Measurements from ENCODE around the gene TIMM44. TPM values are rescaled to one million over a fixed set of nuclear protein-coding genes. Genes with fewer than 3 reads are reported as not detected.

TIMM44 gene
- polyA plus RNA-seq, 3 donors, result 9.5 to 33.2 (median 10.4) TPM

GRCh38 chr19:7879111-7879807 is 64.2 kb downstream of the TIMM44 start:
- Histone ChIP-seq H3K4me2 (replicated peaks; ENCODE audit: extremely low read depth, low read length, poor library complexity, severe bottlenecking) (no peak overlapping the region), H3K9ac (ENCODE audit: insufficient read depth, low read length, poor library complexity, severe bottlenecking) (no peak overlapping the region)
- H3K9me3 Mint-ChIP-seq, result peaks cover 2 to 19% (median 9%) of the 10 kb centered on the region in 7 donors

DNA sequence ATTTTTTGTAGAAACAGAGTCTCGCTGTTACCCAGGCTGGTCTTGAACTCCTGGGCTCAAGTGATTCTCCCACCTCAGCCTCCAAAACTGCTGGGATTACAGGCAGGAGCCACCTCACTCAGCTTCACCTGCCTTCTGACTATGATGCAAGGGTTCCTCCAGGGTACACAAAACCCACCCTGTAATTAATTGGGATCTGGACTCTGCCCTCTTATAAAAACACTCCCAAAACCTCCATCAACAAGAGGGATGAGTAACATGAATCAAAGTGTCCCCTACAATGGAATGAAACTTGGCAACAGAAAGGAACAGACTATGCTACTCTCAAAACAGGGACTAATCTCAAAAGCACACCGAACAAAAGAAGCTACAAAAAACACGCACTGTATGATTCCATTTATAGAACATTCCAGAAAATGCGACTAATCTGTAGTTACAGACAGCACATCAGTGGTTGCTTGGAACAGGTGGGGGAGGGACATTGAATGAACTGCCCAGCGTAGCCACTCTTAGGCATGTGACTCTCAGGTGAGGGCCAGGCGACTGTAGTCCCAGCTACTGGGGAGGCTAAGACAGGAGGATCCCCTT is 66.1 kb downstream of the TIMM44 start:
- no peak overlapping the region for H3K4me3 ChIP-seq (replicated peaks in 1 of 3; ENCODE audit: low read depth in 2 of 3, low read length in 3 of 3)
- H2AFZ ChIP-seq (ENCODE audit: insufficient read depth, low read depth, low read length, poor library complexity, severe bottlenecking), result no peak overlapping the region
- no peak overlapping the region for H3K4me3 Mint-ChIP-seq
- H4K20me1 ChIP-seq (ENCODE audit: insufficient read depth, low read length), result no peaks in the 10 kb centered on the region
- H3K4me1 ChIP-seq (ENCODE audit: control insufficient read depth in 1 of 2, insufficient read depth in 2 of 2, low read length in 2 of 2), result peaks cover under 1 to 8% of the 10 kb centered on the region in 2 donors
- WGBS (ENCODE audit: insufficient coverage), result 97% methylated on average over 3 of the region's 6 CpGs
- peaks cover 2 to 27% (median 13%) of the 10 kb centered on the region in 7 donors for H3K9me3 Mint-ChIP-seq
- peaks cover 6 to 14% of the 10 kb centered on the region in 2 donors for H3K9me3 ChIP-seq (replicated peaks in 1 of 2; ENCODE audit: control insufficient read depth in 1 of 2, insufficient read depth in 1 of 2, low read length in 2 of 2)
- intact Hi-C loops (cut with micrococcal nuclease), result no loop called here
- H3K27me3 Mint-ChIP-seq (ENCODE audit: low read depth in 3 of 3), result peaks cover 37 to 53% (median 51%) of the 10 kb centered on the region in 3 donors
- H3K4me1 Mint-ChIP-seq, result peaks cover 2% of the 10 kb centered on the region
- peaks cover 0 to 4% of the 10 kb centered on the region in 2 donors for H3K36me3 Mint-ChIP-seq
- TF ChIP-seq, protein P1, sequence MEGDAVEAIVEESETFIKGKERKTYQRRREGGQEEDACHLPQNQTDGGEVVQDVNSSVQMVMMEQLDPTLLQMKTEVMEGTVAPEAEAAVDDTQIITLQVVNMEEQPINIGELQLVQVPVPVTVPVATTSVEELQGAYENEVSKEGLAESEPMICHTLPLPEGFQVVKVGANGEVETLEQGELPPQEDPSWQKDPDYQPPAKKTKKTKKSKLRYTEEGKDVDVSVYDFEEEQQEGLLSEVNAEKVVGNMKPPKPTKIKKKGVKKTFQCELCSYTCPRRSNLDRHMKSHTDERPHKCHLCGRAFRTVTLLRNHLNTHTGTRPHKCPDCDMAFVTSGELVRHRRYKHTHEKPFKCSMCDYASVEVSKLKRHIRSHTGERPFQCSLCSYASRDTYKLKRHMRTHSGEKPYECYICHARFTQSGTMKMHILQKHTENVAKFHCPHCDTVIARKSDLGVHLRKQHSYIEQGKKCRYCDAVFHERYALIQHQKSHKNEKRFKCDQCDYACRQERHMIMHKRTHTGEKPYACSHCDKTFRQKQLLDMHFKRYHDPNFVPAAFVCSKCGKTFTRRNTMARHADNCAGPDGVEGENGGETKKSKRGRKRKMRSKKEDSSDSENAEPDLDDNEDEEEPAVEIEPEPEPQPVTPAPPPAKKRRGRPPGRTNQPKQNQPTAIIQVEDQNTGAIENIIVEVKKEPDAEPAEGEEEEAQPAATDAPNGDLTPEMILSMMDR (IDR thresholded peaks at IDR 0.05), result no peak
- H3K79me2 ChIP-seq (ENCODE audit: insufficient read depth, low read length), result no peaks in the 10 kb centered on the region
- no peak overlapping the region for H3K9ac ChIP-seq (ENCODE audit: insufficient read depth, low read length, poor library complexity, severe bottlenecking)
- no peak for DNase-seq
- no peaks in the 10 kb centered on the region for H3K36me3 ChIP-seq (replicated peaks in 1 of 2; ENCODE audit: control insufficient read depth in 1 of 2, insufficient read depth in 2 of 2, low read length in 2 of 2)
- no peak overlapping the region for H3K27ac ChIP-seq (ENCODE audit: low read depth in 1 of 2, low read length in 2 of 2)
- H3K27me3 ChIP-seq (ENCODE audit: control insufficient read depth in 2 of 2, insufficient read depth in 2 of 2, low read length in 2 of 2), result peaks cover 23 to 39% of the 10 kb centered on the region in 2 donors
- H3K27ac Mint-ChIP-seq, result no peak overlapping the region
- H3K4me2 ChIP-seq (replicated peaks; ENCODE audit: extremely low read depth, low read length, poor library complexity, severe bottlenecking), result no peak overlapping the region

More at GRCh38 chr19:7879111-7879807, 64.2 kb downstream of the TIMM44 start:
- H3K4me1 Mint-ChIP-seq, result peaks cover 2% of the 10 kb centered on the region
- Histone ChIP-seq H3K36me3 (replicated peaks in 1 of 2; ENCODE audit: control insufficient read depth in 1 of 2, insufficient read depth in 2 of 2, low read length in 2 of 2) (no peaks in the 10 kb centered on the region), H3K4me1 (ENCODE audit: control insufficient read depth in 1 of 2, insufficient read depth in 2 of 2, low read length in 2 of 2) (peaks cover 0 to 5% of the 10 kb centered on the region in 2 donors), H3K9me3 (replicated peaks in 1 of 2; ENCODE audit: control insufficient read depth in 1 of 2, insufficient read depth in 1 of 2, low read length in 2 of 2) (peaks cover 3 to 6% of the 10 kb centered on the region in 2 donors), H3K4me3 (replicated peaks in 1 of 3; ENCODE audit: low read depth in 2 of 3, low read length in 3 of 3) (no peak overlapping the region), H4K20me1 (ENCODE audit: insufficient read depth, low read length) (no peaks in the 10 kb centered on the region), H3K79me2 (ENCODE audit: insufficient read depth, low read length) (no peaks in the 10 kb centered on the region), H3K27me3 (ENCODE audit: control insufficient read depth in 2 of 2, insufficient read depth in 2 of 2, low read length in 2 of 2) (peaks cover 8 to 23% of the 10 kb centered on the region in 2 donors), H2AFZ (ENCODE audit: insufficient read depth, low read depth, low read length, poor library complexity, severe bottlenecking) (no peak overlapping the region), H3K27ac (ENCODE audit: low read depth in 1 of 2, low read length in 2 of 2) (no peak overlapping the region)
- H3K36me3 Mint-ChIP-seq, result no peaks in the 10 kb centered on the region
- H3K4me3 Mint-ChIP-seq, result no peak overlapping the region
- intact Hi-C loops (cut with micrococcal nuclease), result no loop called here
- H3K27me3 Mint-ChIP-seq (ENCODE audit: low read depth in 3 of 3), result peaks cover 24 to 37% (median 36%) of the 10 kb centered on the region in 3 donors
- WGBS (ENCODE audit: insufficient coverage), result 91% methylated on average over 12 of the region's 18 CpGs
- DNase-seq, result no peak
- H3K27ac Mint-ChIP-seq, result peak overlapping the region in 1 of 7 donors; percentile 46
- TF ChIP-seq, protein P1 (IDR thresholded peaks at IDR 0.05), result no peak

Other genes starting within 250 kb of the TIMM44 start
- gene FCER2, start 241.5 kb downstream of the TIMM44 start, polyA plus RNA-seq, result 1 to 10 TPM; 1.1 to 4.1 (median 2.1) TPM
- gene CLEC4G, start 211.6 kb downstream of the TIMM44 start, polyA plus RNA-seq, result 1 to 10 TPM; 4.7 to 7.9 (median 7.1) TPM
- gene CD209, start 196.1 kb downstream of the TIMM44 start, polyA plus RNA-seq, result 1 to 10 TPM; 1.1 to 2.1 (median 1.8) TPM
- not detected for gene CLEC4M, start 180.4 kb downstream of the TIMM44 start, polyA plus RNA-seq
- gene EVI5L, start 113.4 kb downstream of the TIMM44 start, polyA plus RNA-seq, result 1 to 10 TPM in 2 of 3 donors, under 1 TPM in 1; 0.76 to 5.7 (median 1.3) TPM
- gene PRR36, start 69.3 kb downstream of the TIMM44 start, polyA plus RNA-seq, result not detected
- gene LRRC8E, start 55.2 kb downstream of the TIMM44 start, polyA plus RNA-seq, result not detected
- 10 to 100 TPM in 1 of 3 donors, 1 to 10 TPM in 1, under 1 TPM in 1; 0.92 to 39.5 (median 1.5) TPM for gene MAP2K7, start 39.8 kb downstream of the TIMM44 start, polyA plus RNA-seq
- not detected for gene TGFBR3L, start 28.8 kb downstream of the TIMM44 start, polyA plus RNA-seq
- gene SNAPC2, start 23.3 kb downstream of the TIMM44 start, polyA plus RNA-seq, result 10 to 100 TPM; 15.7 to 27.5 (median 18.3) TPM
- not detected for gene CTXN1, start 17.5 kb downstream of the TIMM44 start, polyA plus RNA-seq
- 10 to 100 TPM; 25.1 to 31.1 (median 30.7) TPM for gene ELAVL1, start 62.0 kb upstream of the TIMM44 start, polyA plus RNA-seq
- gene CCL25, start 109.1 kb upstream of the TIMM44 start, polyA plus RNA-seq, result not detected
- gene FBN3, start 205.9 kb upstream of the TIMM44 start, polyA plus RNA-seq, result not detected

Data from CD14-positive monocyte (primary cell).